CD8-positive, alpha-beta memory T cell (primary cell): ENCODE measurements around the gene CDKN1C. TPM values are rescaled to one million over a fixed set of nuclear protein-coding genes. Genes with fewer than 3 reads are reported as not detected.
A peak's percentile ranks its signal among the peaks of the same experiment; 100 is the strongest.

Source experiments
- CTCF ChIA-PET: fragments of 350-600 bp; sonication (Branson Sonifier 250); formaldehyde crosslinking; loops from one replicate; lab custom pipeline; 2021; ENCODE audit warnings: antibody characterized with exemption; lab: Charles Lee
- POLR2A ChIA-PET: fragments of 350-600 bp; sonication (Branson Sonifier 250); formaldehyde crosslinking; loops from one replicate; lab custom pipeline; 2021; ENCODE audit warnings: antibody characterized with exemption; lab: Charles Lee
- DNase-seq, 5 donors: peaks; one replicate each; pipeline versions ENCODE4 v3.0.0 to v3.0.0-alpha.2; 2020 to 2022; ENCODE audit warnings: mixed read lengths in 1 of 5
- H3K27ac ChIP-seq: one replicate; pipeline ENCODE4 v1.7.0; 2013; ENCODE audit warnings: low read depth, mild to moderate bottlenecking, low read length, moderate library complexity
- H3K27me3 ChIP-seq: 2 replicates; pipeline ENCODE4 v1.7.0; 2013; ENCODE audit warnings: low read length, mild to moderate bottlenecking; ENCODE audit not compliant: insufficient read depth, poor library complexity, severe bottlenecking
- H3K36me3 ChIP-seq: 2 replicates; pipeline ENCODE4 v1.7.0; 2013; ENCODE audit warnings: mild to moderate bottlenecking, low read length, moderate library complexity; ENCODE audit not compliant: insufficient read depth
- H3K4me1 ChIP-seq: 2 replicates; pipeline ENCODE4 v1.7.0; 2013; ENCODE audit warnings: mild to moderate bottlenecking, low read length, moderate library complexity; ENCODE audit not compliant: insufficient read depth
- H3K4me3 ChIP-seq: 2 replicates; pipeline ENCODE4 v1.7.0; 2013; ENCODE audit warnings: mild to moderate bottlenecking, low read length
- H3K9me3 ChIP-seq: 2 replicates; pipeline ENCODE4 v1.7.0; 2013; ENCODE audit warnings: mild to moderate bottlenecking, low read length
- H3K27ac Mint-ChIP-seq, 8 donors: one replicate each; pipeline ENCODE4 v1.8.0; 2020 to 2021; ENCODE audit warnings: mixed read lengths in 8 of 8, mild to moderate bottlenecking in 6 of 8, inconsistent platforms in 3 of 8, moderate library complexity in 3 of 8
- H3K27me3 Mint-ChIP-seq, 2 donors: one replicate each; pipeline ENCODE4 v1.8.0; 2020 to 2021; ENCODE audit warnings: mixed read lengths in 2 of 2, mild to moderate bottlenecking in 1 of 2, moderate library complexity in 1 of 2
- H3K36me3 Mint-ChIP-seq, 3 donors: one replicate each; pipeline ENCODE4 v1.8.0; 2020 to 2021; ENCODE audit warnings: mixed read lengths in 3 of 3, inconsistent platforms in 1 of 3, mild to moderate bottlenecking in 1 of 3
- H3K4me1 Mint-ChIP-seq, 3 donors: one replicate each; pipeline ENCODE4 v1.8.0; 2020 to 2021; ENCODE audit warnings: mixed read lengths in 3 of 3, inconsistent platforms in 1 of 3, mild to moderate bottlenecking in 1 of 3
- H3K4me3 Mint-ChIP-seq, 7 donors: one replicate each; pipeline ENCODE4 v1.8.0; 2020 to 2021; ENCODE audit warnings: mixed read lengths in 7 of 7, mild to moderate bottlenecking in 6 of 7, moderate library complexity in 4 of 7, inconsistent platforms in 2 of 7
- H3K9me3 Mint-ChIP-seq, 5 donors: one replicate each; pipeline ENCODE4 v1.8.0; 2020 to 2022; ENCODE audit warnings: mixed read lengths in 5 of 5, mild to moderate bottlenecking in 3 of 5, moderate library complexity in 2 of 5, inconsistent platforms in 1 of 5
- polyA plus RNA-seq: library from polyadenylated mRNA; unstranded; fragments of 300-500 nt; fragmentation: Illumina TruSeq; gene quantifications from one replicate; pipeline ENCODE4 v1.2.3, GENCODE V29; 2021
- total RNA-seq, 2 experiments: library from RNA; stranded (reverse); gene quantifications; one replicate each; pipeline ENCODE4 v1.2.3, GENCODE V29; 2021

CDKN1C gene
- total and polyA plus RNA-seq, 3 experiments from 2014 or later, result 0.49 to 1.1 (median 1.0) TPM

DNA sequence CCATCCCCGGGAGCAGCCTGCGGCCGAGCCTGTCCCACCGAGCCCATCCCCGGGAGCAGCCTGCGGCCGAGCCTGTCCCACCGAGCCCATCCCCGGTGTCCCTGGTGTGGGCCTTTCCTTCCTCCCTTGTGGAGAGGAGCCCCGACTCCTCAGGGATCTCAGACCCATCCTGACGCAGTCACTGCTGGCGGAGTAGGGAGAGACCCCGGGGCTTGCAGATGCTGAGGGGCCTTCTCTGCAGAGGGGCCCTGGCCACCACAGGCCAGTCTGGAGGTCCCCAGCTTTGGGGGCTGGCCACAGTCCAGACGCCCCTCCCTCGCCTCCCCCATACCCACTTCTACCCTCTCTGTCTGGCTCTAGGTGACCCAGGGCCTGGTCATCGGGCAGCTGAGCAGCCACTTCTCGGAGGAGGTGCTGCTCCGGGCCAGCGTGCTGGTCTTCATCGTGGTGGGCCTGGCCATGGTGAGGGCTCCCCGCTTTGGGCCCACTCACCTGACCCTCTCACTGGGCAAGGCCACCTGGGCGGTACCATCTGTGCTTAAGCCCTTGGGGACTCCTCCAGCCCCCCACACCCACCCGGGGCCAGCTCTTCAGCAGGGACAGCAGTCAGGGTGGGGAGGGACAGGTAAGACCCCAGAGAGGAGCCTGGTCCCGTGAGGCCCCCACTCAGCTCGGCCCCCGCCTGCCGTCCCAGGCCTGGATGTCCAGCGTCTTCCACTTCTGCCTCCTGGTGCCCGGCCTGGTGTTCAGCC, 36.3 kb upstream of the CDKN1C start:
- H3K4me3 Mint-ChIP-seq, result no peak overlapping the region
- no peak overlapping the region for H3K27ac Mint-ChIP-seq
- ChIA-PET CTCF (interaction anchor here (2.6 kb wide), 1 partner anchor 30 kb away, joined by 9 read pairs; no protein-coding TSS in a partner anchor), POLR2A (no interaction called here)
- Histone ChIP-seq H3K4me1 (no peaks in the 10 kb centered on the region), H3K27me3 (no peaks in the 10 kb centered on the region), H3K4me3 (no peak overlapping the region), H3K36me3 (no peaks in the 10 kb centered on the region), H3K9me3 (no peaks in the 10 kb centered on the region), H3K27ac (no peak overlapping the region)
- DNase-seq, result no peak
- no peaks in the 10 kb centered on the region for H3K36me3 Mint-ChIP-seq
- H3K4me1 Mint-ChIP-seq, result no peaks in the 10 kb centered on the region
- no peaks in the 10 kb centered on the region for H3K9me3 Mint-ChIP-seq
- peaks cover 0 to 1% of the 10 kb centered on the region in 2 donors for H3K27me3 Mint-ChIP-seq

DNA sequence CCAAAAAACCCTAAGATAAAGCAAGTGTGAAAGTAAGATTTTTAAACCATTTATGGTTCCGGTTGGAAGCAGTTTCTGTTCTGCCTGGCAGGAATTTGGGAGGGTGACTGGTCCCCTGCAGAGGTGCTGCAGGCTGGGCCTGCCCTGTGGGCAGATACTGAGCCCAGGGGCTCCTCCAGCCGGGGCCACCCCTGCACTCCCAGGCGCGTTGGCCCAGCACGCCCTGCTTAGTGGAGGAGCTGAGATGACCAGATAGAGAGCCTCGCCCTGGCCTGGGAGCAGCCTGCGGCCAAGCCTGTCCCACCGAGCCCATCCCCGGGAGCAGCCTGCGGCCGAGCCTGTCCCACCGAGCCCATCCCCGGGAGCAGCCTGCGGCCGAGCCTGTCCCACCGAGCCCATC, 35.7 kb upstream of the CDKN1C start:
- Mint-ChIP-seq H3K4me3 (no peak overlapping the region), H3K27ac (no peak overlapping the region), H3K27me3 (peaks cover 0 to 1% of the 10 kb centered on the region in 2 donors), H3K9me3 (no peaks in the 10 kb centered on the region), H3K4me1 (no peaks in the 10 kb centered on the region), H3K36me3 (no peaks in the 10 kb centered on the region)
- ChIA-PET CTCF (interaction anchor here (1.5 kb wide), 1 partner anchor 34 kb away, joined by 5 read pairs; no protein-coding TSS in a partner anchor), POLR2A (interaction anchor here (0.6 kb wide), 1 partner anchor 484 kb away, joined by 5 read pairs; no protein-coding TSS in a partner anchor)
- DNase-seq, result no peak
- Histone ChIP-seq H3K4me1 (no peaks in the 10 kb centered on the region), H3K36me3 (no peaks in the 10 kb centered on the region), H3K27ac (no peak overlapping the region), H3K27me3 (no peaks in the 10 kb centered on the region), H3K9me3 (no peaks in the 10 kb centered on the region), H3K4me3 (no peak overlapping the region)

DNA sequence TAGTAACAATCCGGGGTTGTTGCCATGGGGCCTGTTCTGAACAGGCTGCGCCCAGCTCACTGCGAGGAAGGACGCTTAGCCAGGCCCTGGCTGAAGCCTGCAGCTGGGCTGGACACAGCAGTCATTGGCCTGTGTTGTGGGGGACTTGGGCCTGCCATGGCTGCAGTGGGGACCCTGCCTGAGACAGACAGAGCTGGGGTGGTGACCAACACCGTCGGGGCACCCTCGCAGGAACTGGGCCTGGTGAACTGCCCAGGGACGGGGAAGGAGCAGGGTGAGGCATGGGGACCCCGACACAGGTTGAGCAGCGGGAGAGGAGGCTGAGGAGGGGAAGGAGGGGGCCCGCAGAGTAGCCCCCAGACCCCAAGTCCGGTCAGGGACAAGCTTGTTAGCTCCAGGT, 34.8 kb upstream of the CDKN1C start:
- H3K9me3 ChIP-seq, result no peaks in the 10 kb centered on the region
- H3K27ac ChIP-seq, result no peak overlapping the region
- H3K27me3 ChIP-seq, result no peaks in the 10 kb centered on the region
- POLR2A ChIA-PET, result no interaction called here
- CTCF ChIA-PET, result interaction anchor here (1.5 kb wide), 1 partner anchor 33 kb away, joined by 5 read pairs; no protein-coding TSS in a partner anchor
- no peaks in the 10 kb centered on the region for H3K36me3 Mint-ChIP-seq
- no peaks in the 10 kb centered on the region for H3K36me3 ChIP-seq
- no peaks in the 10 kb centered on the region for H3K4me1 Mint-ChIP-seq
- DNase-seq, result no peak
- no peak overlapping the region for H3K4me3 Mint-ChIP-seq
- H3K27me3 Mint-ChIP-seq, result peaks cover 0 to 1% of the 10 kb centered on the region in 2 donors
- no peaks in the 10 kb centered on the region for H3K9me3 Mint-ChIP-seq
- H3K4me1 ChIP-seq, result no peaks in the 10 kb centered on the region
- H3K27ac Mint-ChIP-seq, result peak overlapping the region in 1 of 8 donors; percentile 83
- H3K4me3 ChIP-seq, result no peak overlapping the region

DNA sequence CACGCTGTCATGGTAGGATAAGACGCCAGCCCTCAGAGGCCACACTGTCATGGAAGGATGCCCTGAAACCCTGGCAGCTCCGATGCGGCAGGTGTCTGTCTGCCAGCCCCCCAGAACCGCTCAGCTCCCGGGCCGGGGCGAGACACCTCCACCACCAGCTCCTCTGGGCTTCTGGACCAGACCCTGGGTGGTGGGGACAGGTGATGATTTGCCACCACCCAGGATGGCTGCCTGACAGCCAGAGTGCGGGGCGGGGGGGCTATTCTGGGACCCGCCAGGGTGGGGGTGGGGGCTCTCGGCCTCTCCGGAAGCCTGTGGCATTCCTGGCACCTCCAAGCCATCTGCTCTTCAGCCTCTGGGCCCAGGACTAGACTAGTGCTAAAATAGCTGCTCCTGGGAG, 34.3 kb upstream of the CDKN1C start:
- H3K27me3 Mint-ChIP-seq, result peaks cover 0 to 1% of the 10 kb centered on the region in 2 donors
- Histone ChIP-seq H3K9me3 (no peaks in the 10 kb centered on the region), H3K4me3 (no peak overlapping the region), H3K36me3 (no peaks in the 10 kb centered on the region), H3K27me3 (no peaks in the 10 kb centered on the region), H3K4me1 (no peaks in the 10 kb centered on the region), H3K27ac (no peak overlapping the region)
- no peaks in the 10 kb centered on the region for H3K4me1 Mint-ChIP-seq
- POLR2A ChIA-PET, result no interaction called here
- CTCF ChIA-PET, result interaction anchor here (1.5 kb wide), 1 partner anchor 32 kb away, joined by 5 read pairs; no protein-coding TSS in a partner anchor
- H3K9me3 Mint-ChIP-seq, result no peaks in the 10 kb centered on the region
- no peak for DNase-seq
- H3K36me3 Mint-ChIP-seq, result no peaks in the 10 kb centered on the region
- H3K4me3 Mint-ChIP-seq, result no peak overlapping the region
- H3K27ac Mint-ChIP-seq, result no peak overlapping the region

DNA sequence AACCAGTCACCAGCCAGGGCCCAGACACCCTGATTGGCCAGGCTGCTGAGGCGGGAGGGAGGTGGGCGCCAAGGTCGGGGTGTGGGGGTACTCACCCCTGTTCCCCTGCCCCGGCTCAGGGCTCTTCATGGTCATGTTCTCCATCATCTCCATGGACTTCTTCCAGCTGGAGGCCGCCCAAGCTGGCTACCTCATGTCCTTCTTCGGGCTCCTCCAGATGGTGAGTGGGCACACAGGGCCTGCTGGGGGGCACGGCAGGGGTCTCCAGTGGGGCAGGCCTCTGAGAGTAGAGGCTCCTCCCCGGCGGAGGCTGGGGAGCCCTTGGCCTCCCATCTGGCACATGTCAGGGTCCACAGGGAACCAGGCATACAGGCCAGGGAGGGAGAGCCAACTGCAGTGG, 33.6 kb upstream of the CDKN1C start:
- Mint-ChIP-seq H3K27me3 (no peaks in the 10 kb centered on the region), H3K4me1 (peaks cover 0 to 4% (median under 1%) of the 10 kb centered on the region in 3 donors), H3K9me3 (no peaks in the 10 kb centered on the region), H3K36me3 (no peaks in the 10 kb centered on the region), H3K27ac (no peak overlapping the region), H3K4me3 (no peak overlapping the region)
- H3K27me3 ChIP-seq, result no peaks in the 10 kb centered on the region
- no peak overlapping the region for H3K4me3 ChIP-seq
- DNase-seq, result no peak
- H3K36me3 ChIP-seq, result no peaks in the 10 kb centered on the region
- no peaks in the 10 kb centered on the region for H3K9me3 ChIP-seq
- no peaks in the 10 kb centered on the region for H3K4me1 ChIP-seq
- CTCF ChIA-PET, result interaction anchor here (1.3 to 1.4 kb wide), 2 partner anchors 11 to 387 kb away, joined by 3 to 5 read pairs; no protein-coding TSS in a partner anchor
- no peak overlapping the region for H3K27ac ChIP-seq
- POLR2A ChIA-PET, result no interaction called here

DNA sequence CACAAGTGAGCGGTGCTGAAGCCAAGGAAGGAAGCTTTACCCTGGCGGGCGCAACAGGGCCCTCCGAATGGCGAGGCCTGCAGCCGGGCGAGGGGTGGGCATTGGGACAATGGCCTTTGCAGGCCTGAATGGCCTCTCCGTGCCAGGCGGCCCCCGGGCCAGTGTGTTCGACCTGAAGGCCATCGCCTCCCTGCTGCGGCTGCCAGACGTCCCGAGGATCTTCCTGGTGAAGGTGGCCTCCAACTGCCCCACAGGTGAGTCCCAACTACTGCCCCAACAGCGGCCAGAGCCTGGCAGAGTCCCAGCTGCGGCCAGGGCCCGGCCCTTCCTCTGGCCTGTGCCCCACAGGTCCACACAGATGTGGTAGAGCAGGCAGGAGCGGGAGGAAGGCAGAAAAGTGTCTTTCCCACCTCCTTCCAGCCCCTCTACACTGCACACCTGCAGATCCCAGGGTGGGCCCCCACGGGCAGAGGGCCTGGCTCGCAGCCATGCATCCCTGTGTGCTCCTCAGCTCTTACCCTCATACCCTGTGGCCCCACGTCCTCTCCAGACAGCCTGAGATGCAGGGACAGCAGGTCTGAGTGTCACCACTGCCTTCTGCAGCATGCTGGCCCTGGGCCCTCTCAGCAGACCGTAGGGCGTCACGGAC, 32.4 kb upstream of the CDKN1C start:
- no peak overlapping the region for H3K4me3 Mint-ChIP-seq
- Histone ChIP-seq H3K4me3 (no peak overlapping the region), H3K27ac (no peak overlapping the region), H3K9me3 (no peaks in the 10 kb centered on the region), H3K36me3 (no peaks in the 10 kb centered on the region), H3K4me1 (peaks cover 10% of the 10 kb centered on the region), H3K27me3 (no peaks in the 10 kb centered on the region)
- no peaks in the 10 kb centered on the region for H3K9me3 Mint-ChIP-seq
- POLR2A ChIA-PET, result interaction anchor here (0.6 kb wide), 1 partner anchor 613 kb away, joined by 3 read pairs; no protein-coding TSS in a partner anchor
- H3K4me1 Mint-ChIP-seq, result peaks cover 10 to 16% (median 13%) of the 10 kb centered on the region in 3 donors
- CTCF ChIA-PET, result interaction anchor here (1.3 to 1.4 kb wide), 2 partner anchors 12 to 386 kb away, joined by 3 to 5 read pairs; no protein-coding TSS in a partner anchor
- H3K27ac Mint-ChIP-seq, result peak overlapping the region in 1 of 8 donors; percentile 32
- no peaks in the 10 kb centered on the region for H3K36me3 Mint-ChIP-seq
- no peak for DNase-seq
- no peaks in the 10 kb centered on the region for H3K27me3 Mint-ChIP-seq

DNA sequence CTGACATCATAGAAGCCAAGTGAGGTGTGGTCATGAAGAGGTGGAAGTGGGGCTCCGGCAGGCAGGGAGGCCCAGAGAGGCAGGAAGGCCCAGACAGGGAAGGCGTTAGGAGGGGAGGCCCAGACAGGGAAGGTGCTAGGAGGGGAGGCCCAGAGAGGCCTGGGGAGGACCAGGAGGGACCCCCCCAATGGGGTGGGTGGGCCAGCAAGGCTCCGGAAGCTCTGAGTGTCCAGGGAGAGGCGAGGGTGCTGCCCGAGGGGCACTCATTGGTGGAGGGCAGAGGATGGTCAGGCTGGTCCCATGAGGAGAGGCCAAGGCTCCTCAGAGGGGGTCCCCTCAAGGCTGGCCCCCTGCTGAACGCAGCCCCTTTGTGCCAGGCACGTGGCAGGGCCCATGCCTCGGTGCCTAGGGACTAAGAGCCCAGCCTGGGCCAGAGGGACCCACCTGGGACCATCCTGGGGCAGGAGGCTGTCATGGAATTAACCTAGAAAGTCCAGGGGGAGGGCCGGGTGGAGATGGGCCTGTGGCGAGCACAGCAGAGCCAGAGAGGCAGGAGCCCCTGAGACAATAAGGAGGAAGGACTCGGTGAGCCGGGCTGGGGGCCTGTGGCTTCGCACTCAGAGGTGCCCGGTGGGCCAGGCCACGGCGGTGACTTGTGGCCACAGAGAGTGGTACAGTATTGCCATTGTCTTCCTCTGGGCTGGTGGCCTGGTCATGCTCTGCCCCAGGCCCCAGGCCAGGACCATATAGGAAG, 31.5 kb upstream of the CDKN1C start:
- Mint-ChIP-seq H3K27me3 (no peaks in the 10 kb centered on the region), H3K4me3 (no peak overlapping the region), H3K36me3 (no peaks in the 10 kb centered on the region), H3K27ac (no peak overlapping the region), H3K9me3 (no peaks in the 10 kb centered on the region), H3K4me1 (peaks cover 10 to 19% (median 13%) of the 10 kb centered on the region in 3 donors)
- Histone ChIP-seq H3K9me3 (no peaks in the 10 kb centered on the region), H3K4me1 (peaks cover 10% of the 10 kb centered on the region), H3K27me3 (no peaks in the 10 kb centered on the region), H3K4me3 (no peak overlapping the region), H3K36me3 (no peaks in the 10 kb centered on the region), H3K27ac (no peak overlapping the region)
- no peak for DNase-seq
- ChIA-PET CTCF (no interaction called here), POLR2A (no interaction called here)
